Stimulated activated CD4-positive, alpha-beta T cell treated with anti-CD3 and anti-CD28 coated beads, Interleukin-12 subunit alpha, Interleukin-12 subunit beta, amount 100 ng/mL, for 24 hours (primary cell): ENCODE results near the gene TSPO.

Source experiments
- DNase-seq, 2 experiments: peaks; one replicate each; pipeline ENCODE4 v3.0.0-alpha.2; 2020; ENCODE audit warnings: low read depth in 2 of 2

Gene TSPO

DNA sequence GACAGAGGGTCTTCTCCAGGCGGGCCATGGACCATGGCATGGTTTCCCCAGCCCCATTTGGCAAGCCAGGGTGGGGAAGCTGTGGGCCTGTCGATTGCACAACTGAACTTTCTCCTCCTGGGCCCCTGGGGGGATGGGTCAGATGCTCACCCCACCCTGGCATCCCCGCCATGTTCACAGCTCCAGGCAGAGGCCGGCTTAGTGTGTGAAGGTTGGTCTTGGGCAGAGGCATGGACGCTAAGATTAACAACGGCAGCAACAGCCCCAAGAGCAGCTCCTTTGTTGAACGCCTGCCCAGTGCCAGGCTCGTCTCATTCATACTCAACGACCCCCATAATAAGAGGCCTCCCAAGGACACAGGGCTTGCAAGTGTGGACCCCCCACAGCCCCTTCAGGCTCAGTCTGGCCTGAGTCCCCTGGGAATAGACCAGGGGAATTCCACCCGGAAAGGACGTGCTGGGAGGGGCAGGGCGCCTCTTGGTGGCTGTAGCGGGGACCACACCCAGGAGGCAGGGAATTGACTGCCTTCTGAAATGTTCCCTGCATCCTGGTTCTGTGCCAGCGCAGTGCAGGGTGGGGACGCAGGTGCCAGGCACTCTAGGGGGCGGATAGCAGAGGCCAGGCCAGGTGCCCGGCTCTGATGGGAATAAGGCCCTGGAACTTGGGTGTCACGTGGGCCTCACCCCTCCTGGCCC is 8.3 kb downstream of the TSPO start:
- DNase-seq = no peak

- no peak for DNase-seq
Observed at GRCh38 chr22:43160497-43161126, 9.3 kb downstream of the TSPO start.

GRCh38 chr22:43162412-43163150 is 11.2 kb downstream of the TSPO start:
- no peak for DNase-seq

DNA sequence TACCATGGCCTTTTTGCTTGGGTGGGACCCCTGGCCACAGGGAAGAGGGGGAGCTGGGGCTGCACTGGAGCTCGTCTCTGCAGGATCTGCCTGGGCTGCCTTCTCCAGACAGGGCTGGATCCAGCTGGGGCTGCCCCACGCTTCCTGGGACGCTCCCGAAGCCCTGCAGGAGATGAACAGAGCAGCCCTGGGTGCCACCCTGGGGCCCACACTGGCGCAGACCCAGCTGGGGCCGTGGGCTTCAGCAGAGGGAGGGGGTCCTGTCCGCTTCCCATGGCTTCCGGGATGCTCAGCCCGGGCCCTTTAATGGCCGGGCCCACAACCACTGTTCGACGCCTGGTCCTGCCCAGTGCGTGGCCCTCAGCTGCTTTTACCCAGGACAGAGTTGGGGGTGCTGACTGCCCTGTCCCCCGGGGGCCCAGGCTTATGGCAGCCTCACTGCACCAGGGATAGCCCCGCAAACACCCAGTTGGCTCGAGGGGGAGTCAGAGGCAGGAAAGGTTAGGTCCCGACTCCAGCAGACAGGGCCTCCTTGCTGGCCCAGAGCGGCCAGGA is 12.0 kb downstream of the TSPO start:
- no peak for DNase-seq

DNA sequence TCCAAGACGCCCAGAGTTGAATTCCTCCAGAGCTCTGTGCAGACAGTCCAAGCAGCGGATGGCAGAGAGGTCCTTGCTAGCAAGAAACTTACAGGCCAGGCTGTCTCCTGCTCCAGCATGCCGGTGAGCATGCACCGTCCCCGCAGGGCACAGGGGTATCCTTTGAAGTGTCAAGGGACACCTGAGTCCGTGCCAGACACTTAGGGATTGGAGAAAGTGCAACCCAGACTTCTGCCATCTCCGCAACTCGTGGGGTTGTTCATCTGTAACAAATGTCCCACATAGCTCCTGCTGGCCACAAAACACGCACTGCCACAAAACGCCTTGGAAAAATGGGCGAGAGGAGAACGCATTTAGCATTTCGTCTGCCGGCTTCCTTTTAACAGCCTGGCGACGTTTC is 13.3 kb downstream of the TSPO start:
- no peak for DNase-seq

DNA sequence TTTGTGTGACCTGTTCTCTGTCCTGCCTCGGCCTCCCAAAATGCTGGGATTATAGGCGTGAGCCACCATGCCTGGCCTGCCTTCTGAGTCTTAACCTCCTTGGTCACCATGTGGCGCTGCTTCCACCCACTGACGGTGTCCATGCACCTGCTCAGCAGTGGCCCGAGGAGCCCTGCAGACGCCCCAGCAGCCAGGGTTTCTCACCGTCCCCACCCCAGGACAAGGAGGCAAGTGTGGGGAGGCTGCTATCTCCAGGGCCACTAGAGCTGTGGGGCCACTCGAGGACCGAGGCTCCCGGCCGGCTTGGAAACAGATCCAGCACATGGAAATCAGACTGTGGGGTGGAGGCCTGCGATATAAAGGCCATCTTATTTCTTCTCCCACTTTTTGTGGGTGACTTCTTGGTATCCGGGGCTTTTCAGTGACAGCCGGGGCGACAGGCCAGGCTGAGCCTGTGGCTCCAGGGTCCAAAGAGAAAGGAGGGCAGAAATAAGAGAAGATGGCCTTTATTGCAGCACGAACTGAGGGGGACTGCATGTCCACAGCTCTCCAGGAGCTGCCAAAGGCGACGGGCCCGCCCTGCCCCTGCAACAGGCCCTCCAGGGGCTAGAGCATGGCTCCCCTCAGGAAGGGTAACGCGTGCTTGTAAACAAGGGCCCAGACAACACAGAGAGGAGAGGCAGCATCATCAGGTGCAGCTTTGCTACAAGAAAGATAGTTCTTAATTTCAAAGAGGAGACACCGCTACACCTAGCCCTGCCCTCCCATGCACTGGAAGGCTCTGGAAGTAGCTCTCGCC is 15.0 kb downstream of the TSPO start:
- no peak for DNase-seq

DNA sequence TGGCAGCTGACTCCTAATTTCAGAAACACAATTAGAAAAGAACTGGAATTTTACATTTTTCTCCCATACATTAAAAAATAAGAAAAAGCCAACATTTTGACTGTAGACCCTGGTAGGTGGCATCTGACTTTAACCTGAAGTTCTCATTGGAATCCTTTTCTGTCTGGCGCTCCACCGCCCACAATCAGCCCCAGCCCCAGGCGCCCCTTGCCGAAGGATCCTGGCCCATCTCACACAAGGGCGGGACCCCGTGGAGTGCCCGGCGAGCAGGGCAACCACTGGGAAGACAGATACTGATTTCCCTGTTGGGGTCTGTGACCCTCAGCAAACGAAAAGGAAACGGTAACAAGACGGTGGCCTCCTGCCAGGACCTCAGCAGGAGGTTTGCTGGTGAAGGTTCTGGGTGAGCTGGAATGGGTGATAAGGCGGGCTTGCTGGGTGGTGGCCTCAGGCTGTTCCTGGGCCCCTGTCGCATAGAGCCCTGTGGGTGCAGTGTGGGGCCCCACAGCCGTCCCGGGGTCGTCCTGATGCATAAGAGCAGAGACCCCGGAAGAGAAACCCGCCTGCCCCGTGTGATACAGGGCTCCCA is 15.7 kb downstream of the TSPO start:
- no peak for DNase-seq

DNA sequence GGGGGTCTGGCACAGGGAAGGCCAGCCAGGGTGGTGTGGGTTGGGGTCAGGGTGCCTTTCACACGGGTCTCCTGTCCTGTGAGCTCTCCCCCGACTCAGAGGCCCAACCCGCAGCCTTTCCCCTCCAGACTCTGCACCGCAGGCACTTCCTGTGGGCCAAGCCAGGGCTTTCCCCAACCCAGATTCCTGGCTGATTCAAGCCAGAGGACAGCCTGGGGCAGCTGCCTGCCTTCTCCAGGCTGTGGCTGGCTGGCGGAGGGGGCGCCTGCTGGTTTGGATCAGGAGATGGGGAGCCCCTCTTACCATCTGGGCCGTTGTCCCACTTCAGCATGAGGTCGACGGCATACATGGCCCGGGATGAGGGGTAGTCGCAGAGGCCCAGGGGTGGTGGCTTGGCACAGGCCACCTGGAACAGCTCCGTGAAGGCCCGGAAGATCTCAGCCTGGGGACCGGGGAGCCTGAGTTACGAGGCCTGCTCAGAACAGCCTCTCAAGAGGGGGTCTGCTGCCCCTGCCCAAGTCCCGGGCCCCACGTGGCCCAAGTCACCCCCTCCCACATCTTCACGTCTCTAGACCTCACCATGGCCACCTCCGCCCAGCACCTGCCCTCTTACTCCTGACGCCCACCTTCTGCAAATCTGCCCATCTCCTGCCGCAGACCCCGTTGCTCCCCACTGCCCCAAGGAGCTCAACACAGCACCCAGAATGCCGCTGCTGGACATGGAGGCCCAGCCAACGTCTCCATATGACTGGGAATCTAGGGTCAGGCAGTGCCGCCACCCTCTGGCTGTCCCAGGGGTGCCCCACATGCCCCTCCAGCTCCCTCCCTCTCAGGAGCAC is 17.3 kb downstream of the TSPO start:
- DNase-seq = no peak

DNA sequence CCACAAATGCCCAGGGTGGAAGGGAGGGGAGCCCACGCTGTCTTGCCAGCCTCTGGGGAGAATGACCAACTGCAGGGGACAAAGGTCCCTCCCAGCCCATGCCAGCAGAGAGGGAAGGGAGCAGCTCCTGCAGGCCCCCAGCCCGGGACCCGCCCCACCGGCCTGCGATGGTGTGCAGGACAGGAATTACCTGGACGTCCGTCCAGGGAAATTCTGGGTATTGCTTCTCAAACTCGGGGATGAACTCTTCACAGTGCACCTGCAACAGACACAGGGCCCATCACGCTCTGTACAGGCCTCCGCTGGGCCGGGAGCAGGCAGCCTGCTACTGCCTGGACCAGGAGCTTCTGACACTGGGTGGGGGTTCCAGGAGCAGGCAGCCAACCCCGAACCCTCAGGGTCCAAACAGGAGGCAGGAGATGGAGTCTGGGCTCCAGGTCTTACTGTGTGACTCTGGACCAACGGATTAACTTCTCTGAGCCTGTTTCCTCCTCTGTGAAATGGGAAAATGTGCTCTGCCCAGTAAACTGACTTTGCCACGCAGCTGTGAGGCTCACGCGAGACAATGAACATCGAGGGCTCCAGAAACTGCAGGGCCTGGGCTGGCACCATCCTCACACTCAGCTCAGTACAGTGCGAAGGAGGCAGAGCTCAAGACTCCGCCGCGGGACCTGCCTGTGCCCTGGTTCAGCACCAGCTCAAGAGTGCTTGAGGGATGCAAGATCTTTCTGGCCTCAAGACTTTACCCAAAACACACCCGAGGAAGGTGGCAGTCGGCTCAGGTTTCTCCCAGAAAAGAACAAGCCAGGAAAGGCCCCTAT is 18.2 kb downstream of the TSPO start:
- DNase-seq = no peak

- no peak for DNase-seq
Observed at GRCh38 chr22:43170131-43170480, 18.7 kb downstream of the TSPO start.

DNA sequence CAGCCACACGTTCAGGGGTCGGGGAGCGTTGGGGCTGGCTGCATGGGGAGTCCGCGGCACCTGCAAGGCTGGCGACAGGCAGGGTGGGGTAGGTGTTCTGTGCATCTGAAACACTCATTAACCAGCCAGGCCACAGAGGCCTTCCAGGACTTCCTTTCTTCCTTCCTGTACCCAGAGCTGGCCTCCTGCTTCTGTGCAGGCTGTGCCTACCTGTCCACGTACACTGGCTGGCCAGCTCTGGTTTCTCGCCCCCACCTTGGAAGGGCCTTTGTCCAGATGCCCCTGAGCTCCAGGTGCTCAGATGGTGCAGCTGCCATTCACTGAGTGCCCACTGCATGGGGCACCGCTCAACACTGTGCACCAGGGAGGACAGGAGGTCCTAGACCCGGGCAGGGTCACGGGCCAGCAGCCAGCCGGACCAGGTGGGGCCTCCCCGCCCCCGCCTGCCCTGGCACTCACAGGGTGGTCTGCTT is 19.7 kb downstream of the TSPO start:
- DNase-seq = no peak

- no peak for DNase-seq
Observed at GRCh38 chr22:43171607-43172006, 20.2 kb downstream of the TSPO start.

- no peak for DNase-seq
Observed at GRCh38 chr22:43172191-43172590, 20.8 kb downstream of the TSPO start.

GRCh38 chr22:43173566-43173965 is 22.2 kb downstream of the TSPO start:
- DNase-seq = no peak

DNA sequence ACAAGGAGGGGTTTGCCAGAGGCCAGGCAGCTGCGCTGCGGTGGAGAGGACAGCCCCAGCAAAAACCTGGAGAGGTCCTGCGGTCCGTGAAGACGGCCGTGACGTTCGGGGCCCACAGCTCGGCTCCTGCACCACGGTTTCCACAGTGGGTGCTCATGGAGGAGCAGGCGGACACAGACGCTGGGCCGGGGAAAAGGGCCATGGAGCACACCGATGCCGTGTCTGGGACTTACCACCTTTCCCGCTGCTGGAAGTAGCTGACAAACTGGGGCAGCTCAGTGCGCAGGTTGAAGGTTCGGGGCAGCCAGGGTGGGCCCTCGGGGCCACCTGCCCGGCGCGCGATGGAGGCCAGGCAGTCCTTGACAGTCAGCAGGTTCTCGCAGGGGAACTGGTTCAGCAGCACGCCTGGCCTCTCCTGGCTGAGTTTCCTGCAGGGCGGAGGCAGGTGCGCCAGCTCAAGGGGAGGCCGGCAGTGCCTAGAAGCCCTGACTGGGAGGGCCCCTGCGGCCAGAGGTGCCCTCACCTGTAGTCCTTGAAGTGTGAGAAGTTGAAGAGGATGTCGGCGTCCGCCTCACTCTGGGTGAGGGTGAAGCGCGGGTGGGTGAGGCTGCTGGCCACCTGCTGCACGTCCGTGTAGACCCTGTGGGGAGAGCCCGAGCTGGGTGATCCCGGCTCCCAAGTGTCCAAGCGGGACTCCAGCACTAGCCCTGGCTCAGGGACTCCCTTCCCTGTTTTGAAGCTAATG is 22.8 kb downstream of the TSPO start:
- no peak for DNase-seq

- no peak for DNase-seq
Observed at GRCh38 chr22:43174941-43175531, 23.7 kb downstream of the TSPO start.

DNA sequence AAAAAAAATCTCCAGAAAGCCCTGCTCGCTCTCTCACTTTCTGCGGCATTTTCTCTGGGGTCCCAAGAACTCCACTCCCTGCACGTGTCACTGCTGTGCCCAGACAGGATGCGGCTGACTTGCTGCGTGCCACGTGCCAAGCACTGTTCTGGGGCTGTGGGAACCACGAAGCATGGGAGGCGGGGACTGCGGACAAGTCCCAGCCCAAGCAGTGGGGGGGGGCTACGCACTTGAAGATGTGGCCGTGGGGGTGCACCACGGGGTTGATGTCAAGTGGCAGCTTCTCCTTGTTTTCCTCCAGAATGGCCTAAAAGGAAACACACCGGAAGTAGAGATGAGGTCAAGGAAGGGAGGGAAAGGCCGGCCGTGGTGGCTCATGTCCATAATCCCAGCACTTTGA is 24.7 kb downstream of the TSPO start:
- DNase-seq = no peak

DNA sequence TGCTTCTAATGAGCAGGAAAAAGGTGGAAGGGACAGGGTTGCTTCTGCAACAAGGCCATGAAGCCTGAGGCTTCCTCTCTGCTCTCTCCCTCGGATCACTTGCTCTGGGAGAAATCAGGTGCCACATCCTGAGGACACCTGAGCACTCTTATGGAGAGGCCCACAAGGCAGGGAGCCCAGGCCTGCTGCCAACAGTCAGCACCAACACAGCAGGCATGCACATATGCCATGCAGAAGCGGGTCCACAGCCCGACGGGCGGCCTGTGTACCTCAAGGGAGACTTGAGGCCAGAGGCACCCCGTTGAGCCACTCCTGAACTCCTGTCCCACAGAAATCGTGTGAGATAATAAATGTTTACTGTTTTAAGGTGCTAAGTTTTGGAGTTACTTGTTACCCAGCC is 26.1 kb downstream of the TSPO start:
- DNase-seq = no peak
